Neural cell (in vitro differentiated cells): ENCODE data around the gene LETM1. TPM values are rescaled to one million over a fixed set of nuclear protein-coding genes. Genes with fewer than 3 reads are reported as not detected.
"Not testable (repeated sequence)": the region's sequence is repeated elsewhere in the genome, so short reads cannot be mapped to it uniquely, and the experiment has no call there.

Experiments used
- H2AFZ ChIP-seq: fragments of 200-600, 300-800 bp; sonication (generic), shearing (Covaris generic); 2 replicates; pipeline ENCODE4 v1.6.0; 2014; ENCODE audit warnings: low read depth, mild to moderate bottlenecking, antibody characterized with exemption, low read length, moderate library complexity
- H3F3A ChIP-seq: fragments of 200-600 bp; shearing (Covaris generic); 2 replicates; pipeline ENCODE4 v1.6.1; 2016; ENCODE audit warnings: mild to moderate bottlenecking, moderate library complexity, mixed read lengths, antibody characterized with exemption, low read length; ENCODE audit not compliant: insufficient read depth, poor library complexity, severe bottlenecking
- H3K27ac ChIP-seq: fragments of 200-600, 300-800 bp; sonication (generic), shearing (Covaris generic); 2 replicates; pipeline ENCODE4 v1.5.1; 2014; ENCODE audit warnings: mild to moderate bottlenecking, low read length, moderate library complexity
- H3K27me3 ChIP-seq: fragments of 300-800, 200-600 bp; sonication (generic), shearing (Covaris generic); 2 replicates; pipeline ENCODE4 v1.6.0; 2014; ENCODE audit warnings: mild to moderate bottlenecking, low read depth, low read length, moderate library complexity; ENCODE audit not compliant: insufficient read depth
- H3K36me3 ChIP-seq: fragments of 300-800, 200-600 bp; sonication (generic), shearing (Covaris generic); 2 replicates; pipeline ENCODE4 v1.5.1; 2014; ENCODE audit warnings: mild to moderate bottlenecking, antibody characterized with exemption, low read length, moderate library complexity; ENCODE audit not compliant: insufficient read depth
- H3K4me2 ChIP-seq: fragments of 300-800, 200-600 bp; sonication (generic), shearing (Covaris generic); 2 replicates; pipeline ENCODE4 v1.6.0; 2014; ENCODE audit warnings: mild to moderate bottlenecking, low read length
- H3K4me3 ChIP-seq: fragments of 300-800, 200-600 bp; sonication (generic), shearing (Covaris generic); 2 replicates; pipeline ENCODE4 v1.5.1; 2014; ENCODE audit warnings: mild to moderate bottlenecking, low read length, moderate library complexity
- H3K79me2 ChIP-seq: fragments of 200-600 bp; shearing (Covaris generic); replicated peaks from 2 replicates; pipeline ENCODE4 v1.6.0; 2014; ENCODE audit warnings: mild to moderate bottlenecking, low read length, moderate library complexity; ENCODE audit not compliant: insufficient read depth
- H3K9ac ChIP-seq: fragments of 300-800, 200-600 bp; sonication (generic), shearing (Covaris generic); 2 replicates; pipeline ENCODE4 v1.6.1; 2016; ENCODE audit warnings: mild to moderate bottlenecking, low read length, mixed read lengths
- H3K9me2 ChIP-seq: fragments of 200-600 bp; shearing (Covaris generic); 2 replicates; pipeline ENCODE4 v1.6.1; 2016; ENCODE audit warnings: mild to moderate bottlenecking, low read length, mixed read lengths; ENCODE audit not compliant: insufficient read depth
- H3K9me3 ChIP-seq: fragments of 200-600, 300-800 bp; sonication (generic), shearing (Covaris generic); 2 replicates; pipeline ENCODE4 v1.6.1; 2016; ENCODE audit warnings: mild to moderate bottlenecking, mixed run types, low read length, moderate library complexity, mixed read lengths
- H4K20me1 ChIP-seq: fragments of 200-600 bp; shearing (Covaris generic); 2 replicates; pipeline ENCODE4 v1.6.1; 2016; ENCODE audit warnings: mild to moderate bottlenecking, mixed run types; ENCODE audit not compliant: insufficient read depth
- EP300 ChIP-seq: fragments of 450-650 bp; conservative IDR thresholded peaks from 2 replicates; pipeline ENCODE4 v1.6.1; 2014; ENCODE audit warnings: antibody characterized with exemption, mild to moderate bottlenecking, moderate library complexity; ENCODE audit not compliant: poor library complexity, severe bottlenecking
- EZH2 ChIP-seq: fragments of 200-600, 300-800 bp; shearing (Covaris generic), sonication (generic); IDR thresholded peaks from 2 replicates; pipeline ENCODE4 v1.6.1; 2014; ENCODE audit warnings: antibody characterized with exemption, low read length, borderline replicate concordance, mild to moderate bottlenecking; ENCODE audit not compliant: insufficient read depth, poor library complexity, severe bottlenecking
- MXI1 ChIP-seq: fragments of 450-650 bp; conservative IDR thresholded peaks from 2 replicates; pipeline ENCODE4 v1.6.1; 2014; ENCODE audit warnings: antibody characterized with exemption, mild to moderate bottlenecking; ENCODE audit not compliant: poor library complexity, severe bottlenecking
- POLR2AphosphoS5 ChIP-seq: IDR thresholded peaks from 2 replicates; pipeline ENCODE4 v1.6.1; 2012
- RAD21 ChIP-seq: fragments of 450-650 bp; conservative IDR thresholded peaks from 2 replicates; pipeline ENCODE4 v1.6.1; 2014; ENCODE audit warnings: antibody characterized with exemption, mild to moderate bottlenecking, moderate library complexity
- SMC3 ChIP-seq: fragments of 450-650 bp; conservative IDR thresholded peaks from 2 replicates; pipeline ENCODE4 v1.6.1; 2014; ENCODE audit warnings: antibody characterized with exemption, mild to moderate bottlenecking, moderate library complexity; ENCODE audit not compliant: poor library complexity
- TAF1 ChIP-seq: IDR thresholded peaks from 2 replicates; pipeline ENCODE4 v1.6.1; 2012; ENCODE audit warnings: low read depth
- polyA plus RNA-seq: library from polyadenylated mRNA; depleted of rRNA; stranded (reverse); fragments of >200 nt; gene quantifications from 2 replicates; pipeline ENCODE4 v1.2.3, GENCODE V29; 2014
- TF ChIP-seq, protein P1 (sequence below): fragments of 450-650 bp; IDR thresholded peaks from 2 replicates; pipeline ENCODE4 v1.5.1; 2014; ENCODE audit warnings: antibody characterized with exemption, mild to moderate bottlenecking, moderate library complexity; ENCODE audit not compliant: poor library complexity, severe bottlenecking
- TF ChIP-seq, protein P2 (sequence below): IDR thresholded peaks from 2 replicates; pipeline ENCODE4 v1.6.1; 2012; ENCODE audit warnings: borderline replicate concordance

The LETM1 gene
- polyA plus RNA-seq, 1 donor from 2014 or later = 38.9 TPM

DNA sequence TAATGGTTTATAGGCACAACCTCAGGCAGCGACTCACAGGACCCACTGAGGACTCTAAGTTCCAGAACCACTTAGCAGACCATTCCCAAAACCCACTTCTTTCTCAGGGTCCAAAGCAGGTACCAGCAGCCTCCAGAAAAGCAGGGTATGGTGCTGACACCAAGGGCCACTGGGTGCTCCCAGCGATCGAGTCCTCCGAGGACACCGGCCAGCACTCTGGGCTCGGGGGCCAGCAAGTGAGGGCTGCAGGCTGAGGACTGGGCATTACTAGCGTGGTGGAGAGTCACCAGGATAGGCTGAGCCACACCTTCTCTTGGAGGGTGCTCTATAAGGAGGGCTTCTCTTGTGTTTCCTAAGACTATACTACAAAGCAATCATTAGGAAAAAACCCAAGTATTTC lies 19.3 kb downstream of the LETM1 start:
- H3K9ac ChIP-seq = no peak overlapping the region
- H3K36me3 ChIP-seq = no peaks in the 10 kb centered on the region
- no peak overlapping the region for H3K4me3 ChIP-seq
- no peaks in the 10 kb centered on the region for H3K79me2 ChIP-seq
- no peak for TF ChIP-seq EZH2
- no peak for TF ChIP-seq EP300
- TF ChIP-seq, protein P1, sequence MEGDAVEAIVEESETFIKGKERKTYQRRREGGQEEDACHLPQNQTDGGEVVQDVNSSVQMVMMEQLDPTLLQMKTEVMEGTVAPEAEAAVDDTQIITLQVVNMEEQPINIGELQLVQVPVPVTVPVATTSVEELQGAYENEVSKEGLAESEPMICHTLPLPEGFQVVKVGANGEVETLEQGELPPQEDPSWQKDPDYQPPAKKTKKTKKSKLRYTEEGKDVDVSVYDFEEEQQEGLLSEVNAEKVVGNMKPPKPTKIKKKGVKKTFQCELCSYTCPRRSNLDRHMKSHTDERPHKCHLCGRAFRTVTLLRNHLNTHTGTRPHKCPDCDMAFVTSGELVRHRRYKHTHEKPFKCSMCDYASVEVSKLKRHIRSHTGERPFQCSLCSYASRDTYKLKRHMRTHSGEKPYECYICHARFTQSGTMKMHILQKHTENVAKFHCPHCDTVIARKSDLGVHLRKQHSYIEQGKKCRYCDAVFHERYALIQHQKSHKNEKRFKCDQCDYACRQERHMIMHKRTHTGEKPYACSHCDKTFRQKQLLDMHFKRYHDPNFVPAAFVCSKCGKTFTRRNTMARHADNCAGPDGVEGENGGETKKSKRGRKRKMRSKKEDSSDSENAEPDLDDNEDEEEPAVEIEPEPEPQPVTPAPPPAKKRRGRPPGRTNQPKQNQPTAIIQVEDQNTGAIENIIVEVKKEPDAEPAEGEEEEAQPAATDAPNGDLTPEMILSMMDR = no peak
- no peak for TF ChIP-seq RAD21
- TF ChIP-seq MXI1 = no peak
- TF ChIP-seq, protein P2, sequence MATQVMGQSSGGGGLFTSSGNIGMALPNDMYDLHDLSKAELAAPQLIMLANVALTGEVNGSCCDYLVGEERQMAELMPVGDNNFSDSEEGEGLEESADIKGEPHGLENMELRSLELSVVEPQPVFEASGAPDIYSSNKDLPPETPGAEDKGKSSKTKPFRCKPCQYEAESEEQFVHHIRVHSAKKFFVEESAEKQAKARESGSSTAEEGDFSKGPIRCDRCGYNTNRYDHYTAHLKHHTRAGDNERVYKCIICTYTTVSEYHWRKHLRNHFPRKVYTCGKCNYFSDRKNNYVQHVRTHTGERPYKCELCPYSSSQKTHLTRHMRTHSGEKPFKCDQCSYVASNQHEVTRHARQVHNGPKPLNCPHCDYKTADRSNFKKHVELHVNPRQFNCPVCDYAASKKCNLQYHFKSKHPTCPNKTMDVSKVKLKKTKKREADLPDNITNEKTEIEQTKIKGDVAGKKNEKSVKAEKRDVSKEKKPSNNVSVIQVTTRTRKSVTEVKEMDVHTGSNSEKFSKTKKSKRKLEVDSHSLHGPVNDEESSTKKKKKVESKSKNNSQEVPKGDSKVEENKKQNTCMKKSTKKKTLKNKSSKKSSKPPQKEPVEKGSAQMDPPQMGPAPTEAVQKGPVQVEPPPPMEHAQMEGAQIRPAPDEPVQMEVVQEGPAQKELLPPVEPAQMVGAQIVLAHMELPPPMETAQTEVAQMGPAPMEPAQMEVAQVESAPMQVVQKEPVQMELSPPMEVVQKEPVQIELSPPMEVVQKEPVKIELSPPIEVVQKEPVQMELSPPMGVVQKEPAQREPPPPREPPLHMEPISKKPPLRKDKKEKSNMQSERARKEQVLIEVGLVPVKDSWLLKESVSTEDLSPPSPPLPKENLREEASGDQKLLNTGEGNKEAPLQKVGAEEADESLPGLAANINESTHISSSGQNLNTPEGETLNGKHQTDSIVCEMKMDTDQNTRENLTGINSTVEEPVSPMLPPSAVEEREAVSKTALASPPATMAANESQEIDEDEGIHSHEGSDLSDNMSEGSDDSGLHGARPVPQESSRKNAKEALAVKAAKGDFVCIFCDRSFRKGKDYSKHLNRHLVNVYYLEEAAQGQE = no peak
- TF ChIP-seq POLR2AphosphoS5 = no peak
- TF ChIP-seq TAF1 = no peak
- TF ChIP-seq SMC3 = no peak
- no peaks in the 10 kb centered on the region for H3K9me2 ChIP-seq
- no peak overlapping the region for H2AFZ ChIP-seq
- H3K27me3 ChIP-seq = no peaks in the 10 kb centered on the region
- H3K4me2 ChIP-seq = no peak overlapping the region
- H3K27ac ChIP-seq = no peak overlapping the region
- no peaks in the 10 kb centered on the region for H4K20me1 ChIP-seq
- no peaks in the 10 kb centered on the region for H3K9me3 ChIP-seq
- H3F3A ChIP-seq = no peaks in the 10 kb centered on the region

DNA sequence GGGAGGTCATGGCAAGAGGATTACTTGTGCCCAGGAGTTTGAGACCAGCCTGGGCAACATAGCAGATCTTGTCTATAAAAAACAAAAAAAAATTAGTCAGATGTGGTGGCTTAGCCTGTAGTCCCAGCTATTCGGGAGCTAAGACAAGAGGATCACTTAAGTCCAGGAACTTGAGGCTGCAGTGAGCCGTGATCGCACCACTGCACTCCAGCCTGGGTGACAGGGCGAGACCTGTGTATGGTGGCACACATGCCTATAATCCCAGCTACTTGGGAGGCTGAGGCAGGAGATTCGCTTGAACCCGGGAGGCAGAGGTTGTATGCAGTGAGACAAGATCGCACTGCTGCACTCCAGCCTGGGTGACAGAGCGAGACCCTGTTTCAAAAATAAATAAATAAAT lies 20.1 kb downstream of the LETM1 start:
- not testable (repeated sequence) for H3K9me3 ChIP-seq, H3K4me2 ChIP-seq, H3K9me2 ChIP-seq, H3K27me3 ChIP-seq, H3F3A ChIP-seq, H2AFZ ChIP-seq, H4K20me1 ChIP-seq, H3K4me3 ChIP-seq, H3K36me3 ChIP-seq, H3K79me2 ChIP-seq, H3K9ac ChIP-seq, H3K27ac ChIP-seq
